ENCODE data around the gene LRRTM4. TPM values are rescaled to one million over a fixed set of nuclear protein-coding genes. Genes with fewer than 3 reads are reported as not detected.

The LRRTM4 gene
- total RNA-seq, 1 donor from 2014 or later = not detected

DNA sequence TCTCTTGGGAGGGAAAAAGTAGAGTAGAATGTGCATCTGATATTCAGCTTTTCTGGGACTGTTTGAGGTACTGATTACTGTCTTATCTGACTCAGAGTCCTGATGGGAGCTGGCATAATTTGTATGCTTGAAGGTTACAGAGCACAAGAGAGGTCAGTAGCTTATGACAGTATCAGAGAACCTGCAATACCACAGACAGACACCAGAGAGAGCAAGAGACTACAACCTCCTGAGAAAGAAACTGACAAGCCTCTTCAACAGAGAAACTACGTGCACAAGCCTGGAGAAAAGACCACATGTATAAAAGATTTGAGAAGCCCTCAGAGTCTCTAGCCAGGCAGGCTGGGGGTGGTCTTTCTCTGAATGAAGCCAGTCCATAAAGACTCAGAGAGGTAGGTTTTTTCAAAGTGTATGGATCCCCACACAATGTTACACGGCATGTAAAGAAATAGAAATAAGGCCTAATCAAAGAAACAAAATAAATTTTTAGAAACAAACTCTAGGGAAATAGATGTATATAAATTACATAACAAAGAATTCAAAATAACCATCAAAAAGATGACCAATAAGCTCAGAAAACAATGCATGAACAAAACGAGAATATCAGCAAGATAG is 568.3 kb downstream of the LRRTM4 start:
- TF ChIP-seq, protein P1, sequence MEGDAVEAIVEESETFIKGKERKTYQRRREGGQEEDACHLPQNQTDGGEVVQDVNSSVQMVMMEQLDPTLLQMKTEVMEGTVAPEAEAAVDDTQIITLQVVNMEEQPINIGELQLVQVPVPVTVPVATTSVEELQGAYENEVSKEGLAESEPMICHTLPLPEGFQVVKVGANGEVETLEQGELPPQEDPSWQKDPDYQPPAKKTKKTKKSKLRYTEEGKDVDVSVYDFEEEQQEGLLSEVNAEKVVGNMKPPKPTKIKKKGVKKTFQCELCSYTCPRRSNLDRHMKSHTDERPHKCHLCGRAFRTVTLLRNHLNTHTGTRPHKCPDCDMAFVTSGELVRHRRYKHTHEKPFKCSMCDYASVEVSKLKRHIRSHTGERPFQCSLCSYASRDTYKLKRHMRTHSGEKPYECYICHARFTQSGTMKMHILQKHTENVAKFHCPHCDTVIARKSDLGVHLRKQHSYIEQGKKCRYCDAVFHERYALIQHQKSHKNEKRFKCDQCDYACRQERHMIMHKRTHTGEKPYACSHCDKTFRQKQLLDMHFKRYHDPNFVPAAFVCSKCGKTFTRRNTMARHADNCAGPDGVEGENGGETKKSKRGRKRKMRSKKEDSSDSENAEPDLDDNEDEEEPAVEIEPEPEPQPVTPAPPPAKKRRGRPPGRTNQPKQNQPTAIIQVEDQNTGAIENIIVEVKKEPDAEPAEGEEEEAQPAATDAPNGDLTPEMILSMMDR (IDR thresholded peaks at IDR 0.05; ENCODE audit: insufficient read depth, low read length, poor library complexity, severe bottlenecking) = peak; percentile 81
- H3K36me3 ChIP-seq (ENCODE audit: control insufficient read depth, insufficient read depth, low read length) = no peaks in the 10 kb centered on the region
- no peak for DNase-seq (ENCODE audit: low read depth)
- H3K27me3 ChIP-seq (ENCODE audit: control insufficient read depth, insufficient read depth, low read length) = no peaks in the 10 kb centered on the region
- no peak overlapping the region for H3K4me3 ChIP-seq (ENCODE audit: low read depth, low read length)

DNA sequence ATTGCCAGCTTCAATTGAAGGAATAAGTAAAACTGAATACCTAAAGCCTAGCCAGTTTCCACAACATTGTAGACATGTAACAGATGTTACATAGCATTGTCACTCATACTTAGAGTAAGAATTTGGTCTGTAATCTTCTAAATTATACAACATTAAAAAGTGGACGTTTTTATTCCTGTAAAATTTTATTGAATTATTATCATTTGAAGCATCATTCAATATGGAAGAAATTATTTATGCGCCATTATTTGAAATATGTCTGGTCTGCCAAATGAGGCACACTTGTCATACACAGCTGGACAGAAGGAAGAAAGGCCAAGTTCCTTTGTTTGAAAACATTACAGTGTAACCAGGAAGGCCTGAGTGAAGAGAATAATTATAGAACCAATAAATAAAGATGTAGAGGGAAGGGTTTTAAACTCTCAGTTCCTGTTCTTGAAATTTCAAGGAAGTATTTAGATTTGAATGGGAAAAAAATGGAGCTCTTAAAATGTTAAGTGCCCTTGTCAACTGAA is 575.5 kb downstream of the LRRTM4 start:
- TF ChIP-seq, protein P1 (IDR thresholded peaks at IDR 0.05; ENCODE audit: insufficient read depth, low read length, poor library complexity, severe bottlenecking) = no peak
- Histone ChIP-seq H3K27me3 (ENCODE audit: control insufficient read depth, insufficient read depth, low read length) (no peaks in the 10 kb centered on the region), H3K4me3 (ENCODE audit: low read depth, low read length) (no peak overlapping the region), H3K36me3 (ENCODE audit: control insufficient read depth, insufficient read depth, low read length) (no peaks in the 10 kb centered on the region)
- DNase-seq (ENCODE audit: low read depth) = no peak

DNA sequence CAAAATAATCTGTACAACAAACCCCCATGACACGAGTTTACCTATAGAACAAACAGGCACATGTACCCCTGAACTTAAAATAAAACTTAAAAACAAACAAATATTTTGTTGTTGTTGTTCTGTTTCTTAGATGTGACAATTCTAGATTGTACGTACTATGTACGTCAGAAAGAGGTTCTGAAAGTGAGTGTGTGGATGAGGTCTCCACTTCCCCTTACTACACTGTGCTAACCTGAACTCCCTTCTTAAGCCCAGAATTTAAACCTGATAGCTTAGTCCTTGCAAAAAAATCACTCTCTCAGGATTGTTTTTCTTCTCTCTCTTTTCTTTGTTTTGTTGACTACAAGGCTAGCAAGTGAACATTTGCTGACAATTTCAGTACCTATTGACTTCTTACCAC is 581.6 kb downstream of the LRRTM4 start:
- TF ChIP-seq, protein P1 (IDR thresholded peaks at IDR 0.05; ENCODE audit: insufficient read depth, low read length, poor library complexity, severe bottlenecking) = no peak
- no peaks in the 10 kb centered on the region for H3K36me3 ChIP-seq (ENCODE audit: control insufficient read depth, insufficient read depth, low read length)
- no peaks in the 10 kb centered on the region for H3K27me3 ChIP-seq (ENCODE audit: control insufficient read depth, insufficient read depth, low read length)
- DNase-seq (ENCODE audit: low read depth) = no peak
- no peak overlapping the region for H3K4me3 ChIP-seq (ENCODE audit: low read depth, low read length)

DNA sequence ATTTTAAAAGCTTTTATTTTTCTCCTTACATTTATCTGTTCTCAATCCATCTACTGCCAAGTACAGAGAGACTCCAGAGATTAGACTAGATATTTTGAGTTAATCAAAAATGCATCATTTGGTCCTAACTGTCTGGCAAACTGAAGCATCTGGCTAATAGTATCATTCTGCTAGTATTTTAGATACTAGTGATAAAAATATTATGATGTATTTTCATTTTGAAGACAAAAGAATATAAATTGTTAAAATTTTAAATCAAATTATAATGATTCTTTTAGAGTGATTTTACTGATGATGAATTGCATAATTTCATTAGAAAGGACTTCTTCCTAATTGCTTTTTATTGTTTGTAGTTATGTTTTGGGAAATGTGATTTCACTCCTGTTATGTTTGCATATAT is 584.0 kb downstream of the LRRTM4 start:
- Histone ChIP-seq H3K4me3 (ENCODE audit: low read depth, low read length) (no peak overlapping the region), H3K27me3 (ENCODE audit: control insufficient read depth, insufficient read depth, low read length) (no peaks in the 10 kb centered on the region), H3K36me3 (ENCODE audit: control insufficient read depth, insufficient read depth, low read length) (no peaks in the 10 kb centered on the region)
- TF ChIP-seq, protein P1 (IDR thresholded peaks at IDR 0.05; ENCODE audit: insufficient read depth, low read length, poor library complexity, severe bottlenecking) = no peak
- DNase-seq (ENCODE audit: low read depth) = no peak

DNA sequence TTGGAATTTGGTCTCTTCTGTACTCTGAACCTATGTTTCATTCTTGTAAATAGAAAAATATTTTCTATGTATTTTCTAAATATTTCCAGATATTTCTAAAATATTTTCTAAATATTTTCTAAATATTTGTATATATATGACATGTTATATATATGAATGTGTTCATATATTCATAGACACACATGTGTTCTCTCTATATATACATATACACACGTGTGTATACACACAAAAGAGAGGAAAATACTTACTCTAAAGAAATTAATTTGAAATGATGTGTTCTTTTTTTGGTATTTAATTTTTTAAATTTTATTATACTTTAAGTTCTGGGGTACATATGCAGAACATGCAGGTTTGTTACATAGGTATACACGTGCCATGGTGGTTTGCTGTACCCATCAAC is 589.6 kb downstream of the LRRTM4 start:
- TF ChIP-seq, protein P1 (IDR thresholded peaks at IDR 0.05; ENCODE audit: insufficient read depth, low read length, poor library complexity, severe bottlenecking) = no peak
- Histone ChIP-seq H3K27me3 (ENCODE audit: control insufficient read depth, insufficient read depth, low read length) (no peaks in the 10 kb centered on the region), H3K4me3 (ENCODE audit: low read depth, low read length) (no peak overlapping the region), H3K36me3 (ENCODE audit: control insufficient read depth, insufficient read depth, low read length) (no peaks in the 10 kb centered on the region)
- DNase-seq (ENCODE audit: low read depth) = no peak

Data from kidney epithelial cell (primary cell).